Superior temporal gyrus (tissue), 1 donor: ENCODE data around the gene MDM2.

Experiments used
- DNase-seq: peaks from one replicate; pipeline ENCODE4 v3.0.0-alpha.2; 2016; ENCODE audit errors: extremely low spot score

MDM2 gene

DNA sequence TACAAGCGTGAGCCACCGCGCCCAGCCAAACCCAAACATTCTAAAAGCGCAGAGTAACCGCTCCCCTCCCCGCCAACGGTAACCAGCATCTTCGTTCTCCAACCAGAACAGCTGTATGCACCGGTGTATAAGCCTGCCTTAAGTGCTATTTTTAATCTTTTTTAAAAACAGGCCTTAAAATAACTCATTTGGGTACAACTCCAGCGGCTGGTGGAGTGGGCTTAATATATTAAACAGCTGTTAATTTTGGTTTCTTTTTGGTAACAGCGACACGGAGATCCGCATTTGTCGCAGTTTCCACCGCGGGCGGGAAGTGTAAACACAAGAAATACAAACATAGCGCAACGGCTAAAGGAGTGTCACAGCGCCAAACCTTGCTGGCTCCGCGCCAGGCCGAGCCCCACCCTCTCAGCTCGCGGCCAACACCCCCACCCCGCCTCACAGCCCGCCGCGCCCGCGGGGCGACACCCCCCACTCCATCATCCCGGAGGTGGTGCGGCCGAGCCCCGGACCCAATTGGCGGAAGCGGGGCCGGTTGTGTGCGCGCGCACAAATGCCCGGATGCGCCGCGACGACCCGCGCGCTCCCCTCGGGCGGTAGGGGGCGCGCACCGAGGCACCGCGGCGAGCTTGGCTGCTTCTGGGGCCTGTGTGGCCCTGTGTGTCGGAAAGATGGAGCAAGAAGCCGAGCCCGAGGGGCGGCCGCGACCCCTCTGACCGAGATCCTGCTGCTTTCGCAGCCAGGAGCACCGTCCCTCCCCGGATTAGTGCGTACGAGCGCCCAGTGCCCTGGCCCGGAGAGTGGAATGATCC is at the start of gene MDM2:
MDM2 (plus strand) TSS at position 602 of the 812 bp plus-strand sequence. CDS start 301 bp downstream, outside the sequence.
- peak; percentile 87 for DNase-seq

DNA sequence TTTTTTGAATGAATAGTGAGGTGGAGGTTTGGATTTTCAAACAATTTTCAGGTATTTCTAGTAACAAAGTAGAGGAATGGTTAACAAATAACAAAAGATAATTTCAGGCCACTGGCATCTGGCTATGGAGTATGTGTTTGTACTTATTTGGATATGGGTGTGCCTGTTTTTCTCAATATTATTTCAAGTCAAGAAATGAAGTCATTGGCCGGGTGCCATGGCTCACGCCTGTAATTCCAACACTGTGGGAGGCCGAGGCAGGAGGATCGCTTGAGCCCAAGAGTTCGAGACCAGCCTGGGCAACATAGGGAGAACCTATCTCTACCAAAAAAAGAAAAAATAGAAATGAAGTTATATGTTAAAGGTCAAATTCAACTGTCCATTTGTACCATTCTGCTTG is 48.1 kb upstream of the MDM2 start:
- DNase-seq = no peak

DNA sequence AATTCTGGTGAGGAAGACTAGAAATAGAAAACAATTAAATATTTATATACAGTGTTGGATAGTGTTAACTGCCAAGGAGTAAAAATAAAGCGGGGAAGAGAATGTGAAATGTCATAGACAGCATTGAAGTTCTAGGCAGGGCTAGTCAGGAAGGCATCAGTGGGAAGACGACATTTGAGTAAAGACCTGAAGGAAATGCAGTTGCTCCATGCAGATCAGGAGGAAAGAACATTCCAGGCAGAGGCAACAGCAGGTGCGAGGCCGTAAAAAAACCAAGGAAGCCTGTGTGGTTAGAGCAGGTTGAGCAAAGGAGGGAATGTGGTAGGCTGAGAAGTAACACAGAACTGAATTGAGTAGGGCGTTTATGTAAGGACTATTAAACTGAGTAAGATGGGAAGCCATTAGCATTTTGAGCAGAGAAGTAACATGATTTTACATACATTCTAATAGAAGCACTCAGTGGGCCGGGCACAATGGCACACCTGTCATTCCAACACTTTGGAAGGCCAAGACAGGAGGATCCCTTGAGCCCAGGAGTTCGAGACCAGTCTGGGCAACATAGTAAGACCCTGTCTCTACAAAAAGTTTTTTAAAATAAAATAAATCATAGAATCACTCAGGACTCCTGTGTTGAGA is 47.1 kb upstream of the MDM2 start:
- no peak for DNase-seq

DNA sequence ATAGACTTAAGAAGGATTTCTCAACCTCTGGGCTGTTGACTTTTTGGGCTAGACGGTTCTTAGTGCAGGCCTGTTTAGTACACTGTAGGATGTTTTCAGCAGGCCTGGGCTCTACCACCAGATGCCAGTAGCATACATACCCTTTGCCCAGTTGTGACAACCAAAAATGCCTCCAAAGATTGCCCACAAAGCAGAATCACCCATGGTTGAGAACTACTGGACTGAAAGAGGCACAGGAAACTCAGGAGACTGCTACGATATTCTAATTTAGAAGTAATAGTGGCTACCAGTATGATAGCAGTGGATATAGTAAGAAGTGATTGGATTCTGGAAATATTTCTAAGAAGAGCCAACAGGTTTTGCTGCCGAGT is 46.5 kb upstream of the MDM2 start:
- no peak for DNase-seq

DNA sequence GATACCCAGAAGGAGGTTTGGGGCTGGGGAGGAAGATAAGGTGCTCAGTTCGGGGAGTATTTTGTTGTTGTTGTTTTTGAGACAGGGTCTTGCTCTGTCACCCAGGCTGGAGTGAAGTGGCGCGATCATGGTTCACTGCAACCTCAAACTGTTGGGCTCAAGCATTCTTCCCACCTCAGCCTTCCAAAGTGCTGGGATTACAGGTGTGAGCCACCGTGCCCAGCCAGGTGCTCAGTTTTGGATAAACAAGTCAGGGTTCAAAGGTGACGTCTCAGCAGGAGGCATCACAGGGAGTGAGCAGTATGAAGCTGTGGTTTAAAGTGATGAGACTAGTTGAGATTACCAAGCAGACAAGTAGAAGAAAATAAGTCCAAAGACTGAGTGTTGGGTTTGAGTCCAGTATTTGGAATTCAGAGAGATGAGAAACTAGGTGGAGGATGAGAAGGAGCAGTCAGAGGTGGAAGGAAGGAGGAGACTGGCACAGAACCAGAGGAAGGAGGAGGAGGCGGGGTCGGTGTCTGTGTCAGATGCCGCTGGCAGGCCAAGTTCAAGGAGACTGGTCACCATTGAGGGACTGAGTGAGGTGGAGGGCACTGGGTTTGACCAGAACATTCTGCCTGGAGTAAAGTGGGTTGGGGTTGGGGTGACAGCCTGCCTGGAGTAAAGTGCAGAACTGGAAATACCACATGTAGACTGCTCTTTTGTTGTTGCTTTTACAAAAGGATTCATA is 45.9 kb upstream of the MDM2 start:
- DNase-seq = no peak

DNA sequence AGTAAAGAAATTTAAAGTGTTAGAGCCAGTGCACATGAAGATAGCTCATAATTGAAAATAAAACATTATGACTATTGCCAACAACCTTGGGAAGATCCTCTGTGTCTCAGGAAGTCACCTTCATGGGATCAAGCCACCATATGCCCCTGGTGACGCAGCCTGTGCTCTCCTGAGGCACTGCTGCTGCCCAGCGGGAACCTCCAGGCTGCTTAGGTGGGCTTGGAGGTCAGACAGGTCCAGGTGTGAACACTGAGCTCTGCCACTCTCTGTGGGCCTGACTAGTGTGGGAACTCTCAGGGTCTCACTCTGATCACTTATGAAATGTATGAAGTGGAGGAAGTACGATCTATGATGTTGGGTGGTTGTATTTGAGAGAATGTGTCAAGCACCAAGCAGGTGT is 45.3 kb upstream of the MDM2 start:
- DNase-seq = no peak

DNA sequence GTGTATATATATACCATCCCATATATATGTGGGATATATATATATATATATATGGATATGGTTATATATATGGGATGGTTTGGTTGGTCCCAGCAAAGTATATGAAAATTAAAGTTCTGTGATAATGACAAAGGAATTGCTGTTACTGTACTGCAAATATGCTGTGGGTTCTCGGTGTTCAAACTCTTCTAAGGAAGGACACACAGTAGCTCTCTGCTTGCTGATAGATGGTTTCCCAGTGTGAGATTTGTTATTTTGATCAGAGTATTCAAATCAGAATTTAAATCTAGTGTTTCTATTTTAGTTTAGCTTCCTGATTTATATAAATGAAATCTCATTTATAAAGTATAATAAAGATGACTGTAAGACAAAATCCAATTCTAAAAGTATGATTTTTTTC is 42.3 kb upstream of the MDM2 start:
- no peak for DNase-seq

DNA sequence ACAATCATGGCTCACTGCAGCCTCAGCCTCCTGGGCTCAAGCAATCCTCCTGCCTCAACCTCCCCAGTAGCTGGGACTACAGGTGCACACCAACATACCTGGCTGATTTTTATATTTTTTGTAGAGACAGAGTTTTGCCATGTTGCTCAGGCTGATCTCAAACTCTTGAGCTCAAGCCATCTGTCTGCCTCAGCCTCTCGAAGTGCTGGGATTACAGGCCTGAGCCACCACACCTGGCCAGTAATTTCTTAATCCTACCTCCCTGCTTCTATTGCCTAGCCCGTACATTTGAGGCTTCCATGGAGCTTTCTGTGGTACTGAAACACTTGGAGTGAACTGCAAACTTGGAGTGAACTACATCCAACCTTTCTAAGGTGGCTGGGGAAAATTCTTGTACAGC is 41.3 kb upstream of the MDM2 start:
- no peak for DNase-seq

DNA sequence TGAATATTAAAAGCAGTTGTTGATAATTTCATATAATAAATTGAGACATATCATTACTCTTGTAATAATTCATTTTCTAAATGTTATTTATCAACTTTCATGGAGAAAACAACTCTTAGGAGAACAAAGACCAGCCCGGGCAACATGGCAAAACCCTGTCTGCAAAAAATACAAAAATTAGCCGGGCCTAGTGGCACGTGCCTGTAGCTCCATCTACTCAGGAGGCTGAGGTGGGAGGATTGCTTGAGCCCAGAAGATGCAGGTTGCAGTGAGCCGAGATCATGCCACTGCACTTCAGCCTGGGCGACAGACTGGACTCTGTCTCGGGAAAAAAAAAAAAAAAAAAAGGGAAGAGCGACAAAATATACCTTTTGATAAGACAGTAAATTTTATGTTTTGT is 40.8 kb upstream of the MDM2 start:
- DNase-seq = no peak

DNA sequence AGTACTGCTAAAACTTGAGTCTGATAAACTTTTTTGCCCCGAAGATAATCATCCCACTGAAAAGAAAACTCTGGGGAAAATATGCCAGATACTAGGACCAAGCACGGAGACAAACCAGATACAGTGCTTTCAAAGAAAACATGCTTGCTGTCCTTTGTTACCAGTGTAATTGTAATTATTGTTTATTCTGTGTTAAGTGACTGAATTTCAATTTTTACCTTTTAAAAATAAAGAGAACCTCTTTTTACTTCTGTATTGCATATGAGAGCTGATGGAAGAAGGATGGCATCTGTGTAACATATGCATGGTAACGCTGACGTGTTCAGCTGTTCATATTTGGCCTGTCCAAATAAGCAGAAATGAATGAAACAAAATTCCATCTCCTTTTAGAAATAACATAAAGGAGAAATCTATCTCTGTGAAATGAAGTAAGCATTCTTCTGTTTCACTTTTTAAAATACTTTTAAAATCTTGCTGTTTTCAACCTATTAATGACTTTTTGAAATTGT is 39.5 kb upstream of the MDM2 start:
- no peak for DNase-seq

DNA sequence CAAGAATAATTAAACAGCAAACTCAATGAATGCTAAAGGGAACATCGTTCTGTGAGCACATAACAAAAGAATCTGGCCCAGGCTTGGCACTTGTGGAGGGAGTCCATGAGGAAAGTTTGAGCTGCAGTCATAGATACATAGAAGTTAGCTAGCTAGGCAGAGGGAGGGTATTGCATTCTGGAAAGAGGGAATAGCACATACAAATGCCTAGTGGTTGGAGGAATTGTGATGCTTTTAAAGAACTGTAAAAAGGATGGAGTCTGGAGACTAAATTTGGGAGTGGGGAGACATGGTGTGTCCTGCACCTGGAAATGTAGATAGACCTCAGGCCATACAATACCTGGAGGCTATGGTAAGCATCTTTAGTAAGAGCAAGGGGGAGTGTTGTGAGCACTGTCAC is 38.0 kb upstream of the MDM2 start:
- no peak for DNase-seq

DNA sequence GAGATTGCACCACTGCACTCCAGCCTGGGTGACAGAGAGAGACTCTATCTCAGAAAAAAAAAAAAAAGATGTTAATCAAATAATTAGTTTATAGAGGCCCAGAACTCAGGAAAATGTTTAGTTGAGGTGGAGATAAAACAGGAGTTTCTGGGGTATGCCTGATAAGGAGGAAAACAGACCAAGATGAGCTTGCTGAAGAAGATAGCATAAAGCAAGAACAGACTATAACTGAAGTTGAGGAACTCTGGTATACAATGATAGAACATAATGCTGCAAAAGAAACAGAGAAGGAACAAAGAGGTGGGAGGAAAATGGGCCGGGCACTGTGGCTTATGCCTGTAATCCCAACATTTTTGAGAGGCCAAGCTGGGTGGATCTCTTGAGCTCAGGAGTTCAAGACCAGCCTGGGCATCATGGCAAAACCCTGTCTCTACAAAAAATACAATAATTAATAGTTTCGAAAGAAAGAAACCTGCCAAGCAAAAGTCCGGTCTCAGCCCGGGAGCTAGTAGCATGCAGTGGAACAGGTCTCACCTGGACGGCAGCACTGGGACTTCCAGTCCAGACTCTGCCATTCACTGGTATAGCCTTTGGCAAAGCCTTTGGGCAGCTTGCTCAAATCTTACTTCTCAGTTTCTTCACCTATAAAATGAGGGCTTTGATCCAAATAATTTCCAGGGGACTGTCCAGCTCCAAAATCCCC is 36.6 kb upstream of the MDM2 start:
- DNase-seq = no peak

DNA sequence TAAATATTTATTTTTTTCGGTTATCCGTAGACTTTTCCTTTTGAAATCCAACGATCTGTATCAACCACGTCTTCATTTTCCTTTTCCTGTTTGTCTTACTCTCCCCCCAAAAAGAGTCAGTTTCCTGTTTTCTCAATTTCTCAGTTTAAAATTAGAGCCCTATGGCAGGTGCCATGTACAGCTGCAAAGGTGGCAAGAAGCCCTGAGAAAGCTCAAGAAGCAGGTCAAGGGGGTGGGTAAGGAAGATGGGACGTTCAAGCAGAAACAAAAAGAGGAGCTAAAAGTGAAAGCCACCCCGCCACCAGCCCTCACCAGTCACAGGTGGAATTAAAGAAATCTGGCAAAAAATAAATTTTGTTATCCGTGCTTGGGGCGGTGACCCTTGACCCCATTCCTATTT is 35.3 kb upstream of the MDM2 start:
- DNase-seq = no peak

DNA sequence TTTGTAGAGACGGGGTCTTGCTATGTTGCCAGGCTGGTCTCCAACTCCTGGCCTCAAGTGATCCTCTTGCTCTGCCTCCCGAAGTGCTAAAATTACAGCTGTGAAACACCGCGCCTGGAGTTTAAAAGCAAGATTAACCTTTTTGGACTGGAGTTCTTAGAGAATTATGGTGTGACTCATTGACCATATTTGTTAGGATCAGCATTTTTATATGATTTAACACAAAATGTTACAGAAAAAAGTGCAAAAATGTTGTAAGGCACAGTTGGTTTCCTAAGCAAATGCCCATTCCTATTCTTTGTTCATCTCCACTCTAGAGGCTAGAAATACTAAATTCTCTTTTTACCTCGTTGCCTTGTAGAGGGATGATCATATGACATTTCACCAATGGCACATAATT is 34.4 kb upstream of the MDM2 start:
- no peak for DNase-seq

DNA sequence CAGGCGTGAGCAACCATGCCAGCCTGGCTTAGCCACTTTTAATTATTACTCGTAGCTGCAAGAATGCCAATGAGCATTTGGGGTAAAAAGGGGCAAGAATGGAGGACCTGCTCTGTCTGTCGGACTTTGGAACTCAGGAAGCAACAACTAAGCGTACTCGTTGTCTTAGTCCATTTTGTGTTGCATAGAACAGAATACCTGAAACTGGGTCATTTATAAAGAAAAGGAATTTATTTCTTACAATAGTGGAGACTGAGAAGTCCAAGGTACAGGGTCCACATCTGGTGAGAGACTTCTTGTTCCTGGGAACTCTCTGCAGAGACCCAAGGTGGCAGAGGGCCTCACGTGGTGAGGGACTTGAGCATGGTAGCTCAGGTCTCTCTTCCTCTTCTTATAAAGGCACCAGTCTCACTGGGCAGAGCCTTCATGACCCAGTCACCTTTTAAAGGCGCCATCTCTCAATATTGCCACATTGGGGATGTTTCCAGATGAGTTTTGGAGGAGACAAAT is 32.8 kb upstream of the MDM2 start:
- DNase-seq = no peak

DNA sequence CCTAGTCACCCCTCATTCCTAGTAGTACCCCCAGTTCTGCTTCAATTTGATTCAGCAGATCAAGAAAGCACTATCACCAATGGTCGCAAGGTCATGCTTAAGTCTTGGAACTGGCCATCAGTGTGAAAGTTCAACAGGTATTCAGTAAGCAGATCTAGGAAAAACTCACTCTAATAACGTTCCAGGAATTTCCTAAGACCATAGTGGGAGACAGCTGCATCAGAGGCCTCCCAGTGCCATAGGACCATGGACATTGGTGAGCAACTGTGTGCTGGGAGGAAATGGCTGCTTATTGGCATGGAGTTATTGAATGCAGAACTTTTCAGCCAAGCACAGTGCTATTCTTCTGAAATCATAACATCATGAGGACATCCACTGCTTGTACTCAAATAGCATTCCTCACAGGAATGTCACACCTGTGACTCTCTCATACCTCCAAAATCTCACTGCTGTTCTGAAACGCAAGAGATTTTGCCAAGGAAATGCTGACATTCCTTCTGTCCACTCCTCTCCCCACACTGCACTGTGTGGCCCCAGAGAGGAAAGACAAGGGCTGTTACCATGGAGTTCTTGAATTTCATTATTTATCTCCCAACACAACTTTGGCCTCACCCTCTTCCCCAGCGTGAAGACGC is 30.9 kb upstream of the MDM2 start:
- DNase-seq = no peak

DNA sequence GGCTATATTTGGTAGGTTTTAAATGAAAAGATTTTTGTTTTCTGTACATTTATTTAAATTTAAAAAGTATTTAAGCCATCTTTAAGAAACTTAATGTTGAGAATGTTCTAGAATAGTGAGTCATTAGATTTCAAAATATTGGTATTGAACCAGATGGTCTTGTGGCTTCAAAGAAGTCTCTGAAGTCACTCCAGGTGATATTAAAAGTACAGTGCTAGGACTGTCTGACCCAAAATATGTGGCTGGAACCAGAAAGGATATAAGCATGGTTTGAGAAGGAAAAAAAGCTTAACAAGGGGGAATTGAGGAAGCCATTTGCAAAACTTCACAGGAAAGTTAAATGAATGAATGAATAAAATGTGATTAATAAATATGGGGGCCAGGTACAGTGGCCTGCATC is 28.7 kb upstream of the MDM2 start:
- no peak for DNase-seq

DNA sequence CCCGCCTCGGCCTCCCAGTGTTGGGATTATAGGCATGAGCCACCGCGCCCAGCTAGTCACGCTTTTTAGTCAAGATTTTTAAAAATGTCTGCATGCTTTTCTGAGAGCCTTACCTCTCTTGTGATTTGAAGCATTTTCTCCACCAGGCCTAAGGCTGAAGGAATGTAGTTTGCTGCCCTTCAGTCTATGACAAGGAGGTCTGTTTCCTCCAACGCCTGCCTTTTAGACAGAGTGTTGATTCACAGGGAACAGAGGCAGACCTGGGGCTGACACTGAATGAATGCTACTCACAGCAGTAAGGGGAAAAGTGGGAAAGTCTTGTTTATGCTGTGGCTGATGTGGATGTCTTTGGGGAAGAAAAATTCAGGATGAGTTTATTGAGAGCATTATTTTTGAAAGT is 27.2 kb upstream of the MDM2 start:
- no peak for DNase-seq

DNA sequence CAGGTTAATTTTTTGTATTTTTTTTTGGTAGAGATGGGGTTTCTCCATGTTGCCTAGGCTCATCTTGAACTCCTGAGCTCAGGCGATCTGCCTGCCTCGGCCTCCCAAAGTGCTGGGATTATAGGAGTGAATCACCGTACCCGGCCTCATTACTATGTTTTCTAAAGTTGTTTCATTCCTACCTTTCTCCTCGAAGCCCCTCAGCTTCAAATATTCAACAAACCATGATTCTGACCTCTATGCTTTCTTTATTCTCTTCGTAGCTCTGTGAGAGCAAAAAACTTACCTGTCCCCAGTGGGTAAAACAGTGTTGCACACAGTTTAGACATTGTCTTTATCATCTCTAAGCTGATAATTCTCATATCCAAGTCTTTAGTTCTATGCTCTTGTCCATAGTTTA is 26.2 kb upstream of the MDM2 start:
- no peak for DNase-seq

DNA sequence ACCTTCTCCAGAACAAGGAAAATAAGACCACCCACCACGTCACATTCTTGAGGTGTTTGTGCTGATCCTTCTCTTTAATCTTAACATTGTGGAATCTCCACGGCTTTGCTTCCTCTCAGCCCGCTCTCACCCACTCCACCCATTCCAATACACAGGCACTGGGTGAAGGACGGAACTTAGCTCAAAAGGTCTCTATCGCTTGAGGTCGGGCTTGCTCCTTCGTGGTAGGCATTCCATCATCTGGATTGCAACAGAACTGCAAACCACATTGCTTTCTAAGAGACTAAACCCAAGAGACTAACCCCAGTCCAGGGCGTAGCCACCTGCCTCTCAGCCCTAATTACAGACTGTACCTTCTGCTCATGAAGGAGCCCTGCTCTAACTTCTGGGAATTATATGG is 24.0 kb upstream of the MDM2 start:
- no peak for DNase-seq

DNA sequence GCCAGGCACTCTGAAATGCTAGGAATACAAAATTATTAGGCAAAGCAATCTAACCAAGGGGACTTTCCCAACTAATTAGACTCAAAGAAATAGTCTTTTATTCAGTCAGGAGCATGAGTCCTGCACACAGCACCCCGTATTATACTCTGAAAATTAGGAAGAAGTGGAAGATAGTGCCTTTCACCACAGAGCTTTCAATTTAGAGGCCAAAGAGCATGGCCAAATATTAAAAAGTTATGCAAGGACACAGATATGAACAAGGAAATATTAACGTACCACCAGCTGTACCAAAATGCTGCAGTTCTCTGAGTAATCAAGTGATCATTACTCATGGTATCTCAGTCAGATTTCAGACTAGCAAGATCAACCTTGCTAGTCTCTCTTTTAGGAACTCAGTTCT is 22.6 kb upstream of the MDM2 start:
- DNase-seq = no peak
